ENCODE data around the gene YBEY. TPM values are rescaled to one million over a fixed set of nuclear protein-coding genes. Genes with fewer than 3 reads are reported as not detected.
A peak's percentile ranks its signal among the peaks of the same experiment; 100 is the strongest.

Gene YBEY
- total and polyA plus RNA-seq, 2 of the 8 experiments (the other 6 are each of a cell fraction or from before 2014, with no cell fraction given): 26.9 to 31.9 TPM

DNA sequence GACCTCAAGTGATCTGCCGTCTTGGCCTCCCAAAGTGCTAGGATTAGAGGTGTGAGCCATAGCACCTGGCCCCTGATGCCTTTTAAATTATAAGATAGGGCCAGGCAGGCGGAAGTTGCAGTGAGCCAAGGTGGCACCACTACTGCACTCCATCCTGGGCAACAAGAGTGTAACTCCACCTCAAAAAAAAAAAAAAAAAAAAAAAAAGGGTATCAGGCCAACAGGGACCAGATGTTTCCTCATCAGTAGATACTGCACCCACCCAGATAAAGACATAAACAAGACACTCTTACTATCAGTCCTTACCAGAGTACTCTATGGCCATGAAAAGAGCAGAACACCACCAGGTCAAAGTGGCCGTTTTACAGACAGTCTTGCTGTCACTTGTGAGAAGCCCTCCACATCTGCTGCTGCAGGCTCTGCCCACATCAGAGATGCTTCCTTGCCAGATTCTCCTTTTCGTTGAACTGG lies 34.2 kb downstream of the YBEY start:
- no peak overlapping the region for H4K5ac ChIP-seq (ENCODE audit: insufficient read length, low read depth, low read length)
- H2BK20ac ChIP-seq (ENCODE audit: low read length): no peak overlapping the region
- DNase-seq (ENCODE audit: low read depth in 1 of 2, low spot score in 2 of 2): no peak
- H2AK5ac ChIP-seq (ENCODE audit: low read depth, low read length): no peak overlapping the region
- POLR2A ChIA-PET (ENCODE audit: partially characterized antibody): interaction anchor here (1.0 to 4.5 kb wide), 2 partner anchors 9 to 24 kb away, joined by 3 to 22 read pairs; no protein-coding TSS in a partner anchor
- no peaks in the 10 kb centered on the region for H3K27me3 ChIP-seq (replicated peaks in 1 of 4; ENCODE audit: control insufficient read depth in 3 of 4, extremely low read depth in 1 of 4, insufficient read depth in 3 of 4, low read length in 3 of 4)
- no peak overlapping the region for H2AFZ ChIP-seq (ENCODE audit: low read length)
- peaks cover 0 to 2% (median 0%) of the 10 kb centered on the region in 4 experiments; a peak in 1 of 8 replicates for H3K36me3 ChIP-seq (ENCODE audit: control insufficient read depth in 2 of 4, insufficient read depth in 4 of 4, low read length in 3 of 4)
- no peak overlapping the region for H2BK12ac ChIP-seq (ENCODE audit: low read depth, low read length)
- peaks cover 7 to 27% of the 10 kb centered on the region in 2 experiments for H4K20me1 ChIP-seq (replicated peaks in 1 of 2; ENCODE audit: control insufficient read depth in 1 of 2, insufficient read depth in 2 of 2, low read length in 2 of 2)
- H4K91ac ChIP-seq (replicated peaks; ENCODE audit: insufficient read length, low read length): no peak overlapping the region
- no peak overlapping the region for H3K14ac ChIP-seq (ENCODE audit: insufficient read length)
- WGBS, 2 experiments (ENCODE audit: extremely low coverage in 1 of 2, insufficient coverage in 1 of 2, insufficient read length in 1 of 2, insufficient replicate concordance in 2 of 2, low coverage in 1 of 2, low lambda C conversion rate in 2 of 2, missing lambda C conversion rate in 1 of 2): 77% methylated on average over 4 of the region's 4 CpGs; no CpG with 5 or more reads in 1 of the 2 experiments
- H3K4me1 ChIP-seq (replicated peaks in 1 of 4; ENCODE audit: control insufficient read depth in 3 of 4, insufficient read depth in 4 of 4, low read length in 3 of 4): peaks cover 0 to 20% (median 14%) of the 10 kb centered on the region in 4 experiments; a peak in 6 of 7 replicates
- CTCF ChIA-PET (ENCODE audit: partially characterized antibody): no interaction called here
- H3K4me2 ChIP-seq (ENCODE audit: insufficient read depth in 1 of 2, low read depth in 2 of 2, low read length in 2 of 2): peak overlapping the region in 1 of 2 experiments; percentile 97; a peak in 1 of 4 replicates
- no peak overlapping the region for H4K8ac ChIP-seq (ENCODE audit: extremely low read depth, insufficient read depth, low read length)
- no peak overlapping the region for H3K9ac ChIP-seq (replicated peaks in 1 of 4; ENCODE audit: extremely low read depth in 1 of 4, low read depth in 3 of 4, low read length in 3 of 4)
- H3K9me3 ChIP-seq (ENCODE audit: insufficient read depth in 2 of 2, low read depth in 1 of 2, low read length in 1 of 2): no peaks in the 10 kb centered on the region
- no peak overlapping the region for H2BK120ac ChIP-seq (replicated peaks; ENCODE audit: low read depth, low read length)
- no peak overlapping the region for H3K27ac ChIP-seq (ENCODE audit: low read depth, low read length)
- no peak overlapping the region for H3K23ac ChIP-seq (ENCODE audit: insufficient read length)
- peaks cover 12% of the 10 kb centered on the region for H3K23me2 ChIP-seq (ENCODE audit: low read depth, low read length)
- no peak overlapping the region for H3K56ac ChIP-seq (replicated peaks; ENCODE audit: insufficient read length, low read depth, low read length)
- H3K79me1 ChIP-seq (ENCODE audit: low read depth, low read length): peaks cover 14% of the 10 kb centered on the region
- peaks cover 11 to 36% of the 10 kb centered on the region in 2 experiments for H3K79me2 ChIP-seq (ENCODE audit: control insufficient read depth in 1 of 2, insufficient read depth in 2 of 2, low read length in 2 of 2)
- TF ChIP-seq GTF2F1 (IDR thresholded peaks at IDR 0.05; ENCODE audit: borderline replicate concordance, low read depth, low read length) (no peak), CHD2 (IDR thresholded peaks at IDR 0.05; ENCODE audit: low read length) (no peak), JUND (IDR thresholded peaks at IDR 0.05; ENCODE audit: low read length) (no peak)
- H2BK15ac ChIP-seq (ENCODE audit: low read length): no peak overlapping the region
- H2BK5ac ChIP-seq (ENCODE audit: low read depth, low read length): no peak overlapping the region
- H3K4ac ChIP-seq (replicated peaks; ENCODE audit: insufficient read length, low read depth, low read length): no peak overlapping the region
- no peak for FAIRE-seq
- peak overlapping the region in 1 of 4 experiments; percentile 8; a peak in 1 of 8 replicates for H3K4me3 ChIP-seq (ENCODE audit: extremely low read depth in 1 of 4, insufficient read depth in 2 of 4, low read depth in 3 of 4, low read length in 4 of 4)
- H3K18ac ChIP-seq (ENCODE audit: extremely low read depth, low read length): no peak overlapping the region

Data from H1 (cell line).